Spleen (tissue), 11 donors: Measurements from ENCODE around the gene TSNAXIP1. TPM values are rescaled to one million over a fixed set of nuclear protein-coding genes. Genes with fewer than 3 reads are reported as not detected.

ENCODE experiments used
- DNase-seq: peaks from one replicate; pipeline ENCODE4 v3.0.0-alpha.2; 2020
- H3K27ac ChIP-seq, 8 donors: fragments of 200-600 bp; sonication (generic) in 7 of 8; 1 replicate in 4 of 8; 2 replicates in 4 of 8; pipeline versions ENCODE4 v1.5.0 to v1.8.0; 2016 to 2021; ENCODE audit warnings: inconsistent platforms in 4 of 8, mild to moderate bottlenecking in 4 of 8, moderate library complexity in 1 of 8
- H3K27me3 ChIP-seq, 7 donors: fragments of 200-600 bp; sonication (generic) in 6 of 7; replicated peaks in 1 of 7; 1 replicate in 4 of 7; 2 replicates in 3 of 7; pipeline versions ENCODE4 v1.5.0 to v1.8.0; 2016 to 2021; ENCODE audit warnings: inconsistent platforms in 3 of 7, mild to moderate bottlenecking in 1 of 7
- H3K36me3 ChIP-seq, 6 donors: fragments of 200-600 bp; sonication (generic) in 5 of 6; 1 replicate in 4 of 6; 2 replicates in 2 of 6; pipeline versions ENCODE4 v1.5.0 to v1.8.0; 2016 to 2021; ENCODE audit warnings: inconsistent platforms in 2 of 6
- H3K4me1 ChIP-seq, 6 donors: fragments of 200-600 bp; sonication (generic) in 5 of 6; 1 replicate in 3 of 6; 2 replicates in 3 of 6; pipeline versions ENCODE4 v1.5.0 to v1.8.0; 2016 to 2021; ENCODE audit warnings: inconsistent platforms in 3 of 6
- H3K4me3 ChIP-seq, 8 donors: fragments of 200-600 bp; sonication (generic) in 7 of 8; 1 replicate in 4 of 8; 2 replicates in 4 of 8; pipeline versions ENCODE4 v1.5.0 to v1.8.0; 2016 to 2021; ENCODE audit warnings: inconsistent platforms in 4 of 8, mild to moderate bottlenecking in 4 of 8, moderate library complexity in 2 of 8
- H3K9me3 ChIP-seq, 8 donors: fragments of 200-600 bp; sonication (generic) in 7 of 8; 1 replicate in 4 of 8; 2 replicates in 4 of 8; pipeline versions ENCODE4 v1.5.0 to v1.8.0; 2016 to 2021; ENCODE audit warnings: inconsistent platforms in 4 of 8
- CTCF ChIP-seq, 11 experiments: fragments of 200-600 bp in 7 of 11; fragments of 450-650 bp in 4 of 11; sonication (generic) in 4 of 11; IDR thresholded peaks in 8 of 11; conservative IDR thresholded peaks in 3 of 11; 1 replicate in 7 of 11; 2 replicates in 4 of 11; pipeline versions ENCODE4 v1.4.0 to v1.8.0; 2016 to 2021; ENCODE audit warnings: antibody characterized with exemption in 11 of 11, inconsistent platforms in 4 of 11, mild to moderate bottlenecking in 1 of 11
- POLR2A ChIP-seq, 3 donors: fragments of 450-650 bp; IDR thresholded peaks; one replicate each; pipeline ENCODE4 v1.5.1; 2017; ENCODE audit warnings: antibody characterized with exemption in 3 of 3, mild to moderate bottlenecking in 1 of 3
- POLR2AphosphoS5 ChIP-seq, 3 donors: sonication (generic); formaldehyde crosslinking; IDR thresholded peaks; one replicate each; pipeline ENCODE4 v1.5.1; 2017; ENCODE audit warnings: antibody characterized with exemption in 3 of 3
- WGBS, 5 donors: extraction: QIAGEN DNeasy Blood & Tissue Kit in 3 of 5; methylation state at CpG; one replicate each; pipeline versions ENCODE4 v1.1.5 to v1.1.7; 2013 to 2018; 5-methylcytosine and 5-hydroxymethylcytosine counted together
- intact Hi-C: fragments of 100-400 bp; cut with DNase I; formaldehyde crosslinking; loops from one replicate; pipeline ENCODE4 v1.15.0; 2023; ENCODE audit warnings: low total_unique reads
- polyA plus RNA-seq, 3 donors: library from polyadenylated mRNA; stranded (reverse); fragments of 200-250 nt; gene quantifications; one replicate each; pipeline ENCODE4 v1.2.1, GENCODE V29; 2013
- total RNA-seq, 7 donors: library from RNA; depleted of rRNA in 3 of 7; stranded (reverse); fragments of >200 nt in 3 of 7; fragmentation: NEBNext Ultra II Directional in 4 of 7; extraction: Animal tissue kit (Norgen Biotek cat#: 25700) in 4 of 7; gene quantifications; one replicate each; pipeline versions ENCODE4 v1.1.0 to v1.2.1, GENCODE V29; 2016 to 2021
- donor health status: healthy with polysubstance abuse.
- donor health status: DM: no; HTN: no; CAD: no; lungs with moderate emphysema.
- donor health status: DM: no; HTN: no; CAD: no.
- donor health status: Bipolar disorder and iron deficiency.
- donor health status: healthy.
- donor health status: DM: no; HTN: no; CAD: no.
- donor health status: DM: yes; HTN: yes; CAD: no.

The TSNAXIP1 gene
- total and polyA plus RNA-seq, 10 donors: 0.44 to 2.7 (median 0.86) TPM

- H3K27ac ChIP-seq: no peak overlapping the region
- WGBS, 5 donors: 84 to 91% (median 87%) methylated on average over 9 to 12 of the region's 12 CpGs
- TF ChIP-seq POLR2AphosphoS5 (IDR thresholded peaks at IDR 0.05): no peak
- no peaks in the 10 kb centered on the region for H3K9me3 ChIP-seq
- H3K36me3 ChIP-seq: peaks cover 0 to 54% (median 0%) of the 10 kb centered on the region in 6 donors
- no peak for DNase-seq
- H3K27me3 ChIP-seq: no peaks in the 10 kb centered on the region
- H3K4me3 ChIP-seq: no peak overlapping the region
- intact Hi-C loops: no loop called here
- H3K4me1 ChIP-seq: peaks cover 3 to 65% (median 22%) of the 10 kb centered on the region in 6 donors
Measured at GRCh38 chr16:67782567-67783352, 23.9 kb upstream of the TSNAXIP1 start.

GRCh38 chr16:67783353-67783725, 23.4 kb upstream of the TSNAXIP1 start:
- intact Hi-C loops: no loop called here
- peaks cover 3 to 68% (median 22%) of the 10 kb centered on the region in 6 donors for H3K4me1 ChIP-seq
- DNase-seq: no peak

GRCh38 chr16:67786491-67786890, 20.2 kb upstream of the TSNAXIP1 start:
- Histone ChIP-seq H3K9me3 (no peaks in the 10 kb centered on the region), H3K4me3 (no peak overlapping the region), H3K27me3 (no peaks in the 10 kb centered on the region), H3K36me3 (peaks cover 0 to 40% (median 0%) of the 10 kb centered on the region in 6 donors), H3K27ac (no peak overlapping the region), H3K4me1 (peaks cover 0 to 60% (median 27%) of the 10 kb centered on the region in 6 donors)
- no peak for DNase-seq
- 71 to 86% (median 78%) methylated on average over 5 of the region's 5 CpGs for WGBS, 5 donors
- intact Hi-C loops: no loop called here
- TF ChIP-seq POLR2A (IDR thresholded peaks at IDR 0.05) (no peak), POLR2AphosphoS5 (IDR thresholded peaks at IDR 0.05) (no peak), CTCF (IDR thresholded peaks at IDR 0.05 in 8 of 11, conservative IDR thresholded peaks at IDR 0.05 in 3 of 11) (no peak)

More at GRCh38 chr16:67783353-67783725, 23.4 kb upstream of the TSNAXIP1 start:
- peaks cover 0 to 60% (median 0%) of the 10 kb centered on the region in 6 donors for H3K36me3 ChIP-seq
- H3K9me3 ChIP-seq: no peaks in the 10 kb centered on the region
- no peak overlapping the region for H3K4me3 ChIP-seq
- no peaks in the 10 kb centered on the region for H3K27me3 ChIP-seq
- TF ChIP-seq POLR2AphosphoS5 (IDR thresholded peaks at IDR 0.05) (no peak), CTCF (IDR thresholded peaks at IDR 0.05 in 8 of 11, conservative IDR thresholded peaks at IDR 0.05 in 3 of 11) (no peak), POLR2A (IDR thresholded peaks at IDR 0.05) (no peak)
- H3K27ac ChIP-seq: no peak overlapping the region

- H3K27ac ChIP-seq: peak overlapping the region in 3 of 8 donors; percentile 6 to 50 (median 21)
- no peak overlapping the region for H3K4me3 ChIP-seq
- no peak for TF ChIP-seq CTCF (IDR thresholded peaks at IDR 0.05 in 8 of 11, conservative IDR thresholded peaks at IDR 0.05 in 3 of 11)
- no peak for TF ChIP-seq POLR2AphosphoS5 (IDR thresholded peaks at IDR 0.05)
- TF ChIP-seq POLR2A (IDR thresholded peaks at IDR 0.05): no peak
- H3K9me3 ChIP-seq: no peaks in the 10 kb centered on the region
- no peaks in the 10 kb centered on the region for H3K27me3 ChIP-seq
- peaks cover 0 to 57% (median 19%) of the 10 kb centered on the region in 6 donors for H3K4me1 ChIP-seq
- intact Hi-C loops: no loop called here
- peaks cover 0 to 25% (median 0%) of the 10 kb centered on the region in 6 donors for H3K36me3 ChIP-seq
- DNase-seq: no peak
Measured at GRCh38 chr16:67790071-67790470, 16.6 kb upstream of the TSNAXIP1 start.
